Fibroblast of the aortic adventitia (primary cell): ENCODE measurements around the gene NUDT2. TPM values are rescaled to one million over a fixed set of nuclear protein-coding genes. Genes with fewer than 3 reads are reported as not detected.

Experiments used
- DNase-seq: peaks from one replicate; pipeline ENCODE4 v3.0.0-alpha.2; 2010; ENCODE audit warnings: low read depth
- H3K4me3 ChIP-seq: 2 replicates; pipeline ENCODE4 v1.5.1; 2011; ENCODE audit warnings: low read depth, mild to moderate bottlenecking, control low read depth, low read length, moderate library complexity
- CTCF ChIP-seq: IDR thresholded peaks from 2 replicates; pipeline ENCODE4 v1.5.1; 2011; ENCODE audit warnings: mild to moderate bottlenecking, low read length, control low read depth, inconsistent platforms; ENCODE audit not compliant: insufficient read depth
- total RNA-seq: library from RNA; depleted of rRNA; stranded (reverse); fragments of >200 nt; gene quantifications from 2 replicates; pipeline ENCODE4 v1.2.3, GENCODE V29; 2012; ENCODE audit warnings: low replicate concordance

NUDT2 gene
- total RNA-seq, 1 donor, result 22.0 TPM

- no peak overlapping the region for H3K4me3 ChIP-seq
- DNase-seq, result no peak
- no peak for TF ChIP-seq CTCF
These were observed 2.7 kb upstream of the NUDT2 start for GRCh38 chr9:34326690-34327089.

GRCh38 chr9:34328500-34328986 is 826 bp upstream of the NUDT2 start:
- peak; percentile 44 for DNase-seq
- H3K4me3 ChIP-seq, result peak overlapping the region; percentile 85
- TF ChIP-seq CTCF, result no peak

- H3K4me3 ChIP-seq, result no peak overlapping the region
- DNase-seq, result no peak
- no peak for TF ChIP-seq CTCF
These were observed 1.8 kb downstream of the NUDT2 start for GRCh38 chr9:34331196-34331595.

- peak; percentile 76 for DNase-seq
- no peak overlapping the region for H3K4me3 ChIP-seq
- peak; percentile 68 for TF ChIP-seq CTCF
These were observed 3.0 kb downstream of the NUDT2 start for GRCh38 chr9:34332076-34332964.

GRCh38 chr9:34333836-34334235 is 4.5 kb downstream of the NUDT2 start:
- TF ChIP-seq CTCF, result no peak
- DNase-seq, result no peak
- H3K4me3 ChIP-seq, result no peak overlapping the region

- H3K4me3 ChIP-seq, result no peak overlapping the region
- DNase-seq, result no peak
- no peak for TF ChIP-seq CTCF
These were observed 5.0 kb downstream of the NUDT2 start for GRCh38 chr9:34334337-34334824.
